ENCODE measurements around the gene ATP5F1E. TPM values are rescaled to one million over a fixed set of nuclear protein-coding genes. Genes with fewer than 3 reads are reported as not detected.

ATP5F1E gene
- total RNA-seq, 2 donors from 2014 or later: 16.2 to 16.6 TPM

GRCh38 chr20:59075934-59076508 lies 43.9 kb upstream of the ATP5F1E start:
- 51 to 62% methylated on average over 4 of the region's 4 CpGs for WGBS, 2 donors
- no peaks in the 10 kb centered on the region for H3K4me1 ChIP-seq
- H3K9me3 ChIP-seq: no peaks in the 10 kb centered on the region
- H3K27me3 ChIP-seq: no peaks in the 10 kb centered on the region
- no peak overlapping the region for H3K4me3 ChIP-seq
- intact Hi-C loops (cut with DNase I): no loop called here
- ATAC-seq (no peak), DNase-seq (no peak)
- TF ChIP-seq CTCF (IDR thresholded peaks at IDR 0.05) (no peak), POLR2A (IDR thresholded peaks at IDR 0.05) (no peak)
- H3K36me3 ChIP-seq (replicated peaks in 1 of 2; ENCODE audit: insufficient read depth in 1 of 2, low read depth in 2 of 2): no peaks in the 10 kb centered on the region
- no peak overlapping the region for H3K27ac ChIP-seq

GRCh38 chr20:59074456-59074855 lies 42.3 kb upstream of the ATP5F1E start:
- H3K27ac ChIP-seq: no peak overlapping the region

GRCh38 chr20:59073582-59073981 lies 41.4 kb upstream of the ATP5F1E start:
- H3K4me1 ChIP-seq: no peaks in the 10 kb centered on the region
- intact Hi-C loops (cut with DNase I): no loop called here
- no peaks in the 10 kb centered on the region for H3K27me3 ChIP-seq
- H3K27ac ChIP-seq: no peak overlapping the region
- no peaks in the 10 kb centered on the region for H3K36me3 ChIP-seq (replicated peaks in 1 of 2; ENCODE audit: insufficient read depth in 1 of 2, low read depth in 2 of 2)
- 86 to 94% methylated on average over 1 of the region's 1 CpG for WGBS, 2 donors
- H3K9me3 ChIP-seq: no peaks in the 10 kb centered on the region
- H3K4me3 ChIP-seq: no peak overlapping the region
- no peak for DNase-seq
- no peak for ATAC-seq
- TF ChIP-seq CTCF (IDR thresholded peaks at IDR 0.05): no peak
- TF ChIP-seq POLR2A (IDR thresholded peaks at IDR 0.05): no peak

More at GRCh38 chr20:59074456-59074855, 42.3 kb upstream of the ATP5F1E start:
- H3K27me3 ChIP-seq: no peaks in the 10 kb centered on the region
- intact Hi-C loops (cut with DNase I): no loop called here
- ATAC-seq (no peak), DNase-seq (no peak)
- no peaks in the 10 kb centered on the region for H3K4me1 ChIP-seq
- no peak overlapping the region for H3K4me3 ChIP-seq
- no peaks in the 10 kb centered on the region for H3K9me3 ChIP-seq
- no peak for TF ChIP-seq POLR2A (IDR thresholded peaks at IDR 0.05)
- TF ChIP-seq CTCF (IDR thresholded peaks at IDR 0.05): no peak
- 15 to 17% methylated on average over 3 of the region's 3 CpGs for WGBS, 2 donors
- no peaks in the 10 kb centered on the region for H3K36me3 ChIP-seq (replicated peaks in 1 of 2; ENCODE audit: insufficient read depth in 1 of 2, low read depth in 2 of 2)

GRCh38 chr20:59071216-59071615 lies 39.1 kb upstream of the ATP5F1E start:
- no peak for ATAC-seq
- no peaks in the 10 kb centered on the region for H3K27me3 ChIP-seq
- no peaks in the 10 kb centered on the region for H3K9me3 ChIP-seq
- no peaks in the 10 kb centered on the region for H3K36me3 ChIP-seq (replicated peaks in 1 of 2; ENCODE audit: insufficient read depth in 1 of 2, low read depth in 2 of 2)
- no peak overlapping the region for H3K4me3 ChIP-seq
- no peak for DNase-seq
- WGBS, 2 donors: 52 to 76% methylated on average over 1 of the region's 1 CpG
- intact Hi-C loops (cut with DNase I): no loop called here
- H3K4me1 ChIP-seq: no peaks in the 10 kb centered on the region
- TF ChIP-seq POLR2A (IDR thresholded peaks at IDR 0.05) (no peak), CTCF (IDR thresholded peaks at IDR 0.05) (no peak)
- no peak overlapping the region for H3K27ac ChIP-seq

GRCh38 chr20:59069026-59069425 lies 36.9 kb upstream of the ATP5F1E start:
- DNase-seq (no peak), ATAC-seq (no peak)
- Histone ChIP-seq H3K27ac (no peak overlapping the region), H3K36me3 (replicated peaks in 1 of 2; ENCODE audit: insufficient read depth in 1 of 2, low read depth in 2 of 2) (no peaks in the 10 kb centered on the region), H3K4me3 (no peak overlapping the region), H3K4me1 (no peaks in the 10 kb centered on the region), H3K9me3 (no peaks in the 10 kb centered on the region), H3K27me3 (no peaks in the 10 kb centered on the region)
- TF ChIP-seq CTCF (IDR thresholded peaks at IDR 0.05) (no peak), POLR2A (IDR thresholded peaks at IDR 0.05) (no peak)
- WGBS, 2 donors: 30 to 45% methylated on average over 2 of the region's 2 CpGs
- intact Hi-C loops (cut with DNase I): no loop called here
